Keratinocyte (primary cell): Measurements from ENCODE around the gene HNF1B.

Experiments
- EZH2 ChIP-seq: IDR thresholded peaks from one replicate; pipeline ENCODE4 v1.6.1; 2012; ENCODE audit warnings: inconsistent platforms, mild to moderate bottlenecking, low read length, moderate library complexity
- TF ChIP-seq, protein P1 (sequence below), 3 experiments: IDR thresholded peaks in 1 of 3; conservative IDR thresholded peaks in 1 of 3; optimal IDR thresholded peaks in 1 of 3; 2 replicates in 2 of 3; 3 replicates in 1 of 3; pipeline versions ENCODE3 to v1.5.1; 2011; ENCODE audit warnings: low read length in 3 of 3, mild to moderate bottlenecking in 3 of 3, moderate library complexity in 2 of 3, control low read depth in 1 of 3, inconsistent platforms in 1 of 3; ENCODE audit not compliant: insufficient read depth in 2 of 3; ENCODE audit errors: extremely low read depth in 1 of 3

DNA sequence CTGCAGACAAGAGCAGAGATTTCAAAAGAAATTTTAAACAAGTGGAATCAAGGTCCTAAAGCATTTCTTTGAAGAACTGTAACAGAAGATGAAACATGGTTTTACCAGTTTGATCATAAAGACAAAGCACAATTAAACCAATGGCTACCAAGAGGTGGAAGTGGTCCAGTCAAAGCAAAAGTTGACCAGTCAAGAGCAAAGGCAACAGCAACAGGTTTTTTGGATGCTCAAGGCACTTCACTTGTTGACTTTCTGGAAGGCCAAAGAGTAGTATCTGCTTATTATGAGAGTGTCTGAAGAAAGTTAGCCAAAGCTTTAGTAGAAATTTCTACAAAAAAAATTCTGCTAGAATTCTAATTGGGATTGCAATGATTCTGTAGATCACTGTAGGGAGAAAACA lies 106.9 kb downstream of the HNF1B start:
- TF ChIP-seq, protein P1, sequence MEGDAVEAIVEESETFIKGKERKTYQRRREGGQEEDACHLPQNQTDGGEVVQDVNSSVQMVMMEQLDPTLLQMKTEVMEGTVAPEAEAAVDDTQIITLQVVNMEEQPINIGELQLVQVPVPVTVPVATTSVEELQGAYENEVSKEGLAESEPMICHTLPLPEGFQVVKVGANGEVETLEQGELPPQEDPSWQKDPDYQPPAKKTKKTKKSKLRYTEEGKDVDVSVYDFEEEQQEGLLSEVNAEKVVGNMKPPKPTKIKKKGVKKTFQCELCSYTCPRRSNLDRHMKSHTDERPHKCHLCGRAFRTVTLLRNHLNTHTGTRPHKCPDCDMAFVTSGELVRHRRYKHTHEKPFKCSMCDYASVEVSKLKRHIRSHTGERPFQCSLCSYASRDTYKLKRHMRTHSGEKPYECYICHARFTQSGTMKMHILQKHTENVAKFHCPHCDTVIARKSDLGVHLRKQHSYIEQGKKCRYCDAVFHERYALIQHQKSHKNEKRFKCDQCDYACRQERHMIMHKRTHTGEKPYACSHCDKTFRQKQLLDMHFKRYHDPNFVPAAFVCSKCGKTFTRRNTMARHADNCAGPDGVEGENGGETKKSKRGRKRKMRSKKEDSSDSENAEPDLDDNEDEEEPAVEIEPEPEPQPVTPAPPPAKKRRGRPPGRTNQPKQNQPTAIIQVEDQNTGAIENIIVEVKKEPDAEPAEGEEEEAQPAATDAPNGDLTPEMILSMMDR (optimal IDR thresholded peaks at IDR 0.05 in 1 of 3, IDR thresholded peaks at IDR 0.05 in 1 of 3, conservative IDR thresholded peaks at IDR 0.05 in 1 of 3; ENCODE audit: extremely low read depth in 1 of 3, insufficient read depth in 2 of 3, low read length in 3 of 3), result no peak
- no peak for TF ChIP-seq EZH2
